HepG2 (cell line): ENCODE results near the gene RANBP17. TPM values are rescaled to one million over a fixed set of nuclear protein-coding genes. Genes with fewer than 3 reads are reported as not detected.

Experiments
- ATAC-seq: fragments of 200-7000 bp; cut with Tn5 transposase; 3 replicates; pipeline ENCODE4 v1.9.1; 2020; ENCODE audit warnings: mild to moderate bottlenecking, moderate library complexity
- BruUV-seq: library from RNA; stranded (reverse); fragments of 400-500 nt; replicated peaks from 2 replicates; lab custom pipeline; 2021; lab: Mats Ljungman, UMichigan
- CTCF ChIA-PET: fragments of 300-600 bp; formaldehyde crosslinking; extraction: SDS; loops from one replicate; lab custom pipeline; 2021; ENCODE audit warnings: low total read pairs, inconsistent platforms, low intra/inter-chr PET ratio; lab: Yijun Ruan, JAX
- POLR2A ChIA-PET: fragments of 350-600 bp; sonication (Branson Sonifier 250); formaldehyde crosslinking; loops from one replicate; lab custom pipeline; 2020; ENCODE audit warnings: antibody characterized with exemption, inconsistent platforms; lab: Yijun Ruan, JAX
- DNase-seq: peaks from one replicate; pipeline ENCODE4 v3.0.0-alpha.2; 2015; ENCODE audit warnings: low spot score
- FAIRE-seq: peaks from 3 replicates; lab custom pipeline; 2011; peaks lifted over from hg19 to GRCh38; lab: Jason Lieb, UNC
- H2AFZ ChIP-seq: one replicate; pipeline ENCODE4 v1.6.1; 2011; ENCODE audit warnings: low read length, inconsistent platforms
- H3K27ac ChIP-seq: fragments of 300-600 bp; 3 replicates; pipeline ENCODE4 v1.8.0; 2011; ENCODE audit warnings: mixed run types, mild to moderate bottlenecking, mixed read lengths, low read length, inconsistent platforms; ENCODE audit not compliant: insufficient read depth; ENCODE audit errors: extremely low read length
- H3K27me3 ChIP-seq, 2 experiments: fragments of 200-600 bp in 1 of 2; 2 replicates in 1 of 2; 3 replicates in 1 of 2; pipeline versions ENCODE4 v1.6.0 to v1.8.0; 2011; ENCODE audit warnings: low read length in 2 of 2, mild to moderate bottlenecking in 2 of 2, moderate library complexity in 2 of 2, inconsistent platforms in 1 of 2; ENCODE audit not compliant: insufficient read depth in 2 of 2, control insufficient read depth in 1 of 2
- H3K36me3 ChIP-seq, 2 experiments: fragments of 200-600 bp in 1 of 2; replicated peaks in 1 of 2; 2 replicates in 1 of 2; 3 replicates in 1 of 2; pipeline versions ENCODE4 v1.5.1 to v1.8.0; 2011; ENCODE audit warnings: low read length in 2 of 2, inconsistent platforms in 1 of 2; ENCODE audit not compliant: insufficient read depth in 2 of 2, control insufficient read depth in 1 of 2
- H3K4me1 ChIP-seq: 2 replicates; pipeline ENCODE4 v1.5.1; 2012; ENCODE audit warnings: low read length, inconsistent platforms; ENCODE audit not compliant: insufficient read depth
- H3K4me2 ChIP-seq: 2 replicates; pipeline ENCODE4 v1.6.0; 2011; ENCODE audit warnings: low read depth, low read length, inconsistent platforms
- H3K4me3 ChIP-seq, 3 experiments: fragments of 200-600 bp in 1 of 3; sonication (generic), shearing (Covaris generic) in 1 of 3; replicated peaks in 1 of 3; 2 replicates each; pipeline ENCODE4 v1.5.1; 2011 to 2016; ENCODE audit warnings: low read length in 3 of 3, inconsistent platforms in 2 of 3, low read depth in 2 of 3, mild to moderate bottlenecking in 2 of 3, control low read depth in 1 of 3, mixed read lengths in 1 of 3; ENCODE audit not compliant: insufficient read depth in 1 of 3
- H3K79me2 ChIP-seq: one replicate; pipeline ENCODE4 v1.6.1; 2011; ENCODE audit warnings: low read length, inconsistent platforms; ENCODE audit not compliant: insufficient read depth
- H3K9ac ChIP-seq: 2 replicates; pipeline ENCODE4 v1.6.0; 2011; ENCODE audit warnings: mild to moderate bottlenecking, low read depth, low read length, inconsistent platforms; ENCODE audit not compliant: insufficient read depth
- H3K9me3 ChIP-seq: 2 replicates; pipeline ENCODE4 v1.5.1; 2012; ENCODE audit warnings: mild to moderate bottlenecking, low read length
- H4K20me1 ChIP-seq: 2 replicates; pipeline ENCODE4 v1.6.0; 2011; ENCODE audit warnings: inconsistent platforms, mild to moderate bottlenecking, low read length, moderate library complexity; ENCODE audit not compliant: insufficient read depth
- ATRX ChIP-seq: sonication (generic); formaldehyde crosslinking; IDR thresholded peaks from 2 replicates; pipeline ENCODE4 v1.4.0; 2020; ENCODE audit warnings: missing genetic modification reagents, borderline replicate concordance
- MTA3 ChIP-seq: sonication (generic); formaldehyde crosslinking; IDR thresholded peaks from 2 replicates; pipeline ENCODE4 v1.4.0; 2020; ENCODE audit warnings: missing genetic modification reagents
- ZNF839 ChIP-seq: sonication (generic); formaldehyde crosslinking; IDR thresholded peaks from 2 replicates; pipeline ENCODE4 v1.4.0; 2020; ENCODE audit warnings: missing genetic modification reagents, mild to moderate bottlenecking, borderline replicate concordance
- WGBS: methylation state at CpG from one replicate; pipeline ENCODE4 v1.1.6; 2017; ENCODE audit warnings: low lambda C conversion rate; 5-methylcytosine and 5-hydroxymethylcytosine counted together
- in situ Hi-C: cut with HindIII; loops from 2 replicates; pipeline ENCODE4 v1.10.0; 2017; ENCODE audit warnings: low pct_unique_long_range_greater_than_20kb; ENCODE audit not compliant: extremely low pct_ligation_motif_present
- intact Hi-C: fragments of 100-400 bp; cut with micrococcal nuclease; formaldehyde crosslinking; loops from one replicate; pipeline ENCODE4 v1.10.0; 2022; ENCODE audit not compliant: unreplicated experiment
- polyA plus RNA-seq, 8 experiments: library from polyadenylated mRNA; depleted of rRNA in 3 of 8; stranded (reverse) in 7 of 8; unstranded in 1 of 8; fragments of >200 nt; fragmentation: Illumina TruSeq in 4 of 8; extraction: Trizol in 4 of 8; gene quantifications; 2 replicates each; pipeline versions ENCODE4 v1.2.1 to v1.2.3, GENCODE V29; 2011 to 2016; ENCODE audit warnings: low read depth in 4 of 8, missing spikeins in 1 of 8, mixed read lengths in 1 of 8; ENCODE audit not compliant: insufficient read depth in 1 of 8
- total RNA-seq, 5 experiments: library from RNA; depleted of rRNA; stranded (reverse); fragments of >200 nt; fragmentation: Illumina TruSeq; extraction: Trizol; gene quantifications; 2 replicates each; pipeline ENCODE4 v1.2.3, GENCODE V29; 2016; ENCODE audit warnings: low read depth in 1 of 5
- TF ChIP-seq, protein P1 (sequence below): sonication (generic); formaldehyde crosslinking; IDR thresholded peaks from 2 replicates; pipeline ENCODE4 v1.5.1; 2020; ENCODE audit warnings: missing genetic modification reagents, mild to moderate bottlenecking, borderline replicate concordance
- TF ChIP-seq, protein P2 (sequence below): sonication (generic); formaldehyde crosslinking; IDR thresholded peaks from 2 replicates; pipeline ENCODE4 v1.4.0; 2020; ENCODE audit warnings: missing genetic modification reagents

RANBP17 gene
- total and polyA plus RNA-seq, 2 of the 13 experiments (the other 11 are each of a cell fraction or from before 2014, with no cell fraction given), result not detected

DNA sequence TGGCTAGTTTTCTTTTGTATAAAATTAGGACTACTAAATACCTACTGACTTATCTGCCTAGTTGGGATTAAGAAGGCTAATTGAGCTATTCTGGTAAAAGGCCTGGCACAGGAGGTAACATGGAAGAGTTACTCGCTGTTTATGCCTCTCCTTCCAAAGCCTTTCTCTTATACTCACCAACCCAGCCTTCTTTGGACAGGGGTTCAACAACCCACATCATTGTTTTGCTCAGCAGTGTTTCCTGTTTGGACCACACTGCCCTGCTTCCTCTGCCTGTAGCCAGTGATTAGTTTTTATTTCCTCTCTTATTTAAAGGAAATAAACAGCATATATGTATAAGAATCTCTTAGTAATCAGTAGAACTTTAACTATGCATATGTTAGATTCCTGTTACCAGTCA lies 362.1 kb downstream of the RANBP17 start:
- no peak overlapping the region for H3K9ac ChIP-seq
- WGBS, result 0% methylated on average over 1 of the region's 1 CpG
- no peaks in the 10 kb centered on the region for H3K27me3 ChIP-seq
- H3K27ac ChIP-seq, result no peak overlapping the region
- TF ChIP-seq ATRX (CRISPR knock-in tag), result no peak
- no peak for TF ChIP-seq MTA3 (CRISPR knock-in tag)
- no peak for TF ChIP-seq ZNF839 (CRISPR knock-in tag)
- TF ChIP-seq, protein P1, sequence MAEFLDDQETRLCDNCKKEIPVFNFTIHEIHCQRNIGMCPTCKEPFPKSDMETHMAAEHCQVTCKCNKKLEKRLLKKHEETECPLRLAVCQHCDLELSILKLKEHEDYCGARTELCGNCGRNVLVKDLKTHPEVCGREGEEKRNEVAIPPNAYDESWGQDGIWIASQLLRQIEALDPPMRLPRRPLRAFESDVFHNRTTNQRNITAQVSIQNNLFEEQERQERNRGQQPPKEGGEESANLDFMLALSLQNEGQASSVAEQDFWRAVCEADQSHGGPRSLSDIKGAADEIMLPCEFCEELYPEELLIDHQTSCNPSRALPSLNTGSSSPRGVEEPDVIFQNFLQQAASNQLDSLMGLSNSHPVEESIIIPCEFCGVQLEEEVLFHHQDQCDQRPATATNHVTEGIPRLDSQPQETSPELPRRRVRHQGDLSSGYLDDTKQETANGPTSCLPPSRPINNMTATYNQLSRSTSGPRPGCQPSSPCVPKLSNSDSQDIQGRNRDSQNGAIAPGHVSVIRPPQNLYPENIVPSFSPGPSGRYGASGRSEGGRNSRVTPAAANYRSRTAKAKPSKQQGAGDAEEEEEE, result no peak
- TF ChIP-seq, protein P2, sequence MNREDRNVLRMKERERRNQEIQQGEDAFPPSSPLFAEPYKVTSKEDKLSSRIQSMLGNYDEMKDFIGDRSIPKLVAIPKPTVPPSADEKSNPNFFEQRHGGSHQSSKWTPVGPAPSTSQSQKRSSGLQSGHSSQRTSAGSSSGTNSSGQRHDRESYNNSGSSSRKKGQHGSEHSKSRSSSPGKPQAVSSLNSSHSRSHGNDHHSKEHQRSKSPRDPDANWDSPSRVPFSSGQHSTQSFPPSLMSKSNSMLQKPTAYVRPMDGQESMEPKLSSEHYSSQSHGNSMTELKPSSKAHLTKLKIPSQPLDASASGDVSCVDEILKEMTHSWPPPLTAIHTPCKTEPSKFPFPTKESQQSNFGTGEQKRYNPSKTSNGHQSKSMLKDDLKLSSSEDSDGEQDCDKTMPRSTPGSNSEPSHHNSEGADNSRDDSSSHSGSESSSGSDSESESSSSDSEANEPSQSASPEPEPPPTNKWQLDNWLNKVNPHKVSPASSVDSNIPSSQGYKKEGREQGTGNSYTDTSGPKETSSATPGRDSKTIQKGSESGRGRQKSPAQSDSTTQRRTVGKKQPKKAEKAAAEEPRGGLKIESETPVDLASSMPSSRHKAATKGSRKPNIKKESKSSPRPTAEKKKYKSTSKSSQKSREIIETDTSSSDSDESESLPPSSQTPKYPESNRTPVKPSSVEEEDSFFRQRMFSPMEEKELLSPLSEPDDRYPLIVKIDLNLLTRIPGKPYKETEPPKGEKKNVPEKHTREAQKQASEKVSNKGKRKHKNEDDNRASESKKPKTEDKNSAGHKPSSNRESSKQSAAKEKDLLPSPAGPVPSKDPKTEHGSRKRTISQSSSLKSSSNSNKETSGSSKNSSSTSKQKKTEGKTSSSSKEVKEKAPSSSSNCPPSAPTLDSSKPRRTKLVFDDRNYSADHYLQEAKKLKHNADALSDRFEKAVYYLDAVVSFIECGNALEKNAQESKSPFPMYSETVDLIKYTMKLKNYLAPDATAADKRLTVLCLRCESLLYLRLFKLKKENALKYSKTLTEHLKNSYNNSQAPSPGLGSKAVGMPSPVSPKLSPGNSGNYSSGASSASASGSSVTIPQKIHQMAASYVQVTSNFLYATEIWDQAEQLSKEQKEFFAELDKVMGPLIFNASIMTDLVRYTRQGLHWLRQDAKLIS, result no peak
- CTCF ChIA-PET, result no interaction called here
- no peak for ATAC-seq
- no peak overlapping the region for H3K4me2 ChIP-seq
- no peak overlapping the region for H3K4me3 ChIP-seq
- H4K20me1 ChIP-seq, result no peaks in the 10 kb centered on the region
- no peaks in the 10 kb centered on the region for H3K36me3 ChIP-seq
- no TSS peak for BruUV-seq
- no peak overlapping the region for H2AFZ ChIP-seq
- in situ Hi-C loops, result no loop called here
- no peaks in the 10 kb centered on the region for H3K79me2 ChIP-seq
- H3K4me1 ChIP-seq, result no peaks in the 10 kb centered on the region
- intact Hi-C loops, result no loop called here
- no peaks in the 10 kb centered on the region for H3K9me3 ChIP-seq
- FAIRE-seq, result no peak
- POLR2A ChIA-PET, result no interaction called here
- DNase-seq, result no peak
